ENCODE results near the gene C19orf25. TPM values are rescaled to one million over a fixed set of nuclear protein-coding genes. Genes with fewer than 3 reads are reported as not detected.

Gene C19orf25
- total and polyA plus RNA-seq, 10 of the 15 experiments (the other 5 are each of a cell fraction or from before 2014, with no cell fraction given), result 1.2 to 67.0 (median 25.6) TPM

DNA sequence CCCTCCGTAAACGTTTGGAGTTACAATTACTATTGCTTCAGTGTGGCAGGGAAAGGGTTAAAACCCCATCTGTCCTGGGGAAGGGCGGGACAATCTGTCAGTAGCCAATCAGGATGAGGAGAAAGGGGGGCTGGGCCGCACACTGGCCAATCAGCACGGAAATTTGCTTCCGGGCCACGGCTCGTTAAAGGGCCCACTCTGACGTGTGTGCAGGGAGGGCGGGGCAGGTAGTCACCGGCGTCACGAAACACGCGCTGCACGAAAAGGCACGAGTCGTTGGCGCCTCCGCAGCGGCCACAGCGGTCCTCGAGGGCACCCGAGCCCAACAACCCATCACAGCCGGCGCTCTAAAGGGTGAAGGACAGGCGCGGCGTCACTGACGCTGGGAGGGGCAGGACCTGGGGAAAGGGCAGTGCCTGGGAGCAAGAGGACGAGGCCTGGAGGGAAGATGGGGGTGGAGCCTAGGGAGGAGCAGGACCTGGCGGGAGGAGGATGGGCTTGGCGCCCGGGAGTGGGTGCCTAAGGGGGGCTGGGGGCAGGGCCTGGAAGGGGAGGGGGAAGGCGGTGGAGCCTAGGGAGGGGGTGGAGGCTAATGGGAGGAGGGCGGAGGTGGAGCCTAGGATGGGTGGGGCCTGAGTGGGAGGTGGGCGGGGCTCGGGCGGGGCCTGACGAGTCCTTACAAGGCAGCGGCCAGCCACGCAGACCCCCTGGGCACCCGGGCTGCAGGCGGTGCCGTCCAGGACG, 28.9 kb upstream of the C19orf25 start (continued):
- TF ChIP-seq, protein P1, sequence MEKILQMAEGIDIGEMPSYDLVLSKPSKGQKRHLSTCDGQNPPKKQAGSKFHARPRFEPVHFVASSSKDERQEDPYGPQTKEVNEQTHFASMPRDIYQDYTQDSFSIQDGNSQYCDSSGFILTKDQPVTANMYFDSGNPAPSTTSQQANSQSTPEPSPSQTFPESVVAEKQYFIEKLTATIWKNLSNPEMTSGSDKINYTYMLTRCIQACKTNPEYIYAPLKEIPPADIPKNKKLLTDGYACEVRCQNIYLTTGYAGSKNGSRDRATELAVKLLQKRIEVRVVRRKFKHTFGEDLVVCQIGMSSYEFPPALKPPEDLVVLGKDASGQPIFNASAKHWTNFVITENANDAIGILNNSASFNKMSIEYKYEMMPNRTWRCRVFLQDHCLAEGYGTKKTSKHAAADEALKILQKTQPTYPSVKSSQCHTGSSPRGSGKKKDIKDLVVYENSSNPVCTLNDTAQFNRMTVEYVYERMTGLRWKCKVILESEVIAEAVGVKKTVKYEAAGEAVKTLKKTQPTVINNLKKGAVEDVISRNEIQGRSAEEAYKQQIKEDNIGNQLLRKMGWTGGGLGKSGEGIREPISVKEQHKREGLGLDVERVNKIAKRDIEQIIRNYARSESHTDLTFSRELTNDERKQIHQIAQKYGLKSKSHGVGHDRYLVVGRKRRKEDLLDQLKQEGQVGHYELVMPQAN (conservative IDR thresholded peaks at IDR 0.05), result no peak
- TF ChIP-seq EED (IDR thresholded peaks at IDR 0.05; ENCODE audit: low read depth) (no peak), KDM1A (IDR thresholded peaks at IDR 0.05; ENCODE audit: borderline replicate concordance) (no peak), TCF12 (IDR thresholded peaks at IDR 0.05; ENCODE audit: low read depth, low read length) (no peak), SREBF1 (IDR thresholded peaks at IDR 0.05; ENCODE audit: low read length) (no peak), IKZF2 (IDR thresholded peaks at IDR 0.05) (no peak), PAX5 (IDR thresholded peaks at IDR 0.05; ENCODE audit: borderline replicate concordance, low read depth, low read length) (peak; percentile 11; the same call in 1 of the 2 replicates), ZNF217 (IDR thresholded peaks at IDR 0.05) (no peak), ATF2 (IDR thresholded peaks at IDR 0.05; ENCODE audit: low read length) (no peak), POLR2A (IDR thresholded peaks at IDR 0.05; ENCODE audit: low read depth, low read length) (peak; percentile 35; the same call in 1 of the 2 replicates), JUND (IDR thresholded peaks at IDR 0.05; ENCODE audit: low read depth, low read length) (no peak), NR2C2 (IDR thresholded peaks at IDR 0.05; ENCODE audit: borderline replicate concordance, control insufficient read depth, insufficient read length, low read depth) (no peak), NFYB (IDR thresholded peaks at IDR 0.05; ENCODE audit: insufficient read depth, low read depth, low read length) (peak; percentile 89), BHLHE40 (IDR thresholded peaks at IDR 0.05; ENCODE audit: borderline replicate concordance in 1 of 2, low read depth in 2 of 2, low read length in 1 of 2) (peak in 1 of 2 experiments; percentile 58; a peak in 2 of 4 replicates), CREM (IDR thresholded peaks at IDR 0.05; ENCODE audit: low read depth) (peak; percentile 81), STAT3 (IDR thresholded peaks at IDR 0.05; ENCODE audit: low read depth, low read length) (no peak), IRF3 (IDR thresholded peaks at IDR 0.05) (0 out of 2 replicates have a peak, but pooled peaks have one; percentile 55), RUNX3 (IDR thresholded peaks at IDR 0.05; ENCODE audit: low read length) (no peak), E4F1 (IDR thresholded peaks at IDR 0.05; ENCODE audit: borderline replicate concordance, partially characterized antibody) (peak; percentile 63), CHD4 (IDR thresholded peaks at IDR 0.05) (no peak), CBX3 (IDR thresholded peaks at IDR 0.05; ENCODE audit: borderline replicate concordance, low read depth) (no peak), YBX1 (IDR thresholded peaks at IDR 0.05) (no peak), TAF1 (IDR thresholded peaks at IDR 0.05; ENCODE audit: borderline replicate concordance, low read depth, low read length) (no peak)
- TF ChIP-seq, protein P2, sequence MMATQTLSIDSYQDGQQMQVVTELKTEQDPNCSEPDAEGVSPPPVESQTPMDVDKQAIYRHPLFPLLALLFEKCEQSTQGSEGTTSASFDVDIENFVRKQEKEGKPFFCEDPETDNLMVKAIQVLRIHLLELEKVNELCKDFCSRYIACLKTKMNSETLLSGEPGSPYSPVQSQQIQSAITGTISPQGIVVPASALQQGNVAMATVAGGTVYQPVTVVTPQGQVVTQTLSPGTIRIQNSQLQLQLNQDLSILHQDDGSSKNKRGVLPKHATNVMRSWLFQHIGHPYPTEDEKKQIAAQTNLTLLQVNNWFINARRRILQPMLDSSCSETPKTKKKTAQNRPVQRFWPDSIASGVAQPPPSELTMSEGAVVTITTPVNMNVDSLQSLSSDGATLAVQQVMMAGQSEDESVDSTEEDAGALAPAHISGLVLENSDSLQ (IDR thresholded peaks at IDR 0.05), result peak; percentile 41; the same call in 1 of the 2 replicates

All from GM12878 (cell line).